Stimulated activated CD8-positive, alpha-beta memory T cell treated with anti-CD3 and anti-CD28 coated beads, Interleukin-12 subunit alpha, Interleukin-12 subunit beta, amount 100 ng/mL, for 24 hours (primary cell): ENCODE data around the gene TPM1.

Source experiments
- DNase-seq: peaks from one replicate; pipeline ENCODE4 v3.0.0-alpha.2; 2020; ENCODE audit errors: extremely low read depth

The TPM1 gene

GRCh38 chr15:63054985-63055384 lies 12.4 kb downstream of the TPM1 start:
- DNase-seq: no peak

GRCh38 chr15:63056829-63057228 lies 14.3 kb downstream of the TPM1 start:
- DNase-seq: no peak

DNA sequence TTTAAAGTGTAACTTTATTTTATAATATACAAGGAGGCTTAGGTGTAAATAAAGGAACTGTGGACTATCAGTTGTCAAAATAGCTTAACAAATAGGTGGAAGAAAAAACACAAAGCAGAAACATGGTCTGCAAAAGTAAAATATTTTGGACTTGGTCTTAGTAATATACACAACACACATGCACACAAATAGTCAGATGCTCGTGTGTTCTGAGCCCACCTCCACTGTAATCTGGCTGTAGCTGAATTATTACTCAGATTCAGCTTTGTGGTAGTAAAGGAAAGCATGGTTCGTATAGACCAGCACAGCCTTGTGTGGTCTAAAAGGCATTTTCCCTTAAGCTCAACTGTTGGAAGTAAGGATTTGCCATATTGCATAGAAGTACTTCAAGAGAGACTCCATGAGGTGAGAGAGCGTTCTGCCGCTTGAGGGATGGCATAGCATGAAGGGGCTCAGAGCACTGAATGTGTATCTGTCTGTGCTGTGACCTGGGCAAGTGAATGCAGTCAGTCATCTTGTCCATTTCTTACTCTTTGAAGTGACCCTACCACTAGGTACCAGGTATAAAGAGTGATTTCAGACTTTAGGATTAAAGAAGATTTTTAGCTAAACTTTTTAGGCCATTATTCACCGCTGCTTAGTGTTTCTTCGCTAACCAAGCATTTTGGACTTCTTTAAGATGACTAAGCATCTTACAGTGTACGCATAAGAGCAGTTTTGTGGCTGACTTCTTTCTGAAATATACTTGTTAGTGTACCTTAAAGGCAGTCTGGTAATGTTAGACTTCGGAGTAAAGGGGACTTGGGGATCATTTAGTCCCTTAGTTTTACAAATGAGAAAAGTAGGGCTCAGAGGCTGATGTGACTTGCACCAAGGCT lies 15.2 kb downstream of the TPM1 start:
- DNase-seq: no peak

- DNase-seq: no peak
Observed at GRCh38 chr15:63059075-63059474, 16.5 kb downstream of the TPM1 start.

GRCh38 chr15:63059573-63060216 lies 17.1 kb downstream of the TPM1 start:
- no peak for DNase-seq

- no peak for DNase-seq
Observed at GRCh38 chr15:63060699-63061098, 18.2 kb downstream of the TPM1 start.

- no peak for DNase-seq
Observed at GRCh38 chr15:63061975-63062374, 19.4 kb downstream of the TPM1 start.

DNA sequence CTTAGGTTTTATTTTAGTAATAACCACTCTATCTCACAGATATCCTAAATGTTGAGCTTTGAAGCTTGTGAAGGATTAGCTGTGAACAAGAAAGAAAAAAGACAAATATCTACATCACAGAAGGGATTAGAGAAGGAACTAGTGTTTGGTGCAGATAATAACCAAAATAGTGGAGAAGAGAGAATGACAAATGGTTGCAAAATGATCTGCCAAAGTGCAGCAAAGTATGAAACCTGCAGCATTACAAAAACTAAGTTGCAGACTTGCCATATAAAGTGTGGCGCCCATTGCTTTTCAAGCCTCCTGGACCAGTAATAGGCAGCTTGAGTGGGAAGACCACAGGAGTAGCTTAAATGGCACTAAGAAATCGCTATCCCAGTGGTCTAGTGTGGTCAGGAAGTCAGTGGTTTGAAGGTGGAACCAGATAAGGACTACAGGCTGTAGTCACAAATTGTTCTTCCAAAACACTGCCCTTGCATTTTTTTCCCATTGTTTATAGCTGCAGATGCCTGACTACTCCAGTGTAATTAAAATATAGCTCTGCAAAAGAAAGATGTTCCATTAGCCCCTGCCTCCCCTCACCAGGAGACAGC lies 20.7 kb downstream of the TPM1 start:
- no peak for DNase-seq

- DNase-seq: no peak
Observed at GRCh38 chr15:63063877-63064409, 21.4 kb downstream of the TPM1 start.

GRCh38 chr15:63065262-63066221 lies 23.0 kb downstream of the TPM1 start:
- no peak for DNase-seq

- no peak for DNase-seq
Observed at GRCh38 chr15:63066272-63066671, 23.7 kb downstream of the TPM1 start.

- no peak for DNase-seq
Observed at GRCh38 chr15:63067306-63067705, 24.8 kb downstream of the TPM1 start.

GRCh38 chr15:63067976-63068743 lies 25.6 kb downstream of the TPM1 start:
- no peak for DNase-seq

GRCh38 chr15:63069616-63070090 lies 27.1 kb downstream of the TPM1 start:
- DNase-seq: no peak

DNA sequence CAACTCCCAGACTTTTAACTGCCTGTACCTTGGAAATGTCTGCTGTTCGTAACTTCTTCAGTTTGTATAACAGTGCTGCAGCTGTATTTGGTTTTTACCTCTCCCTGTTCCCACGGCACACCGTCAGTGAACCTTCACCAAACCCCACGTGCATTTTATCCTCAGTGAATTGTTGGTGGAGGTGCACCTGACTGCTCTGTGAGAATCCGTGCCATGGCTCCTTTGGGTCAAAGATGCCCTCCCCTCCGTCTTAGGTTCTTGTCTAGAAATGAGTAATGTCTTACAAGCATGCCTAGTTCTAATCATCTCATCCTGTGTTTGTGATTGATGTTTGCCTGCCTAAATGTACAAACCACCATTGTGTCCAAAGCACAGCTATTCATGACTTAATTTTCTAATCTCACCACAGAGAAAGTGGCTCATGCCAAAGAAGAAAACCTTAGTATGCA lies 28.2 kb downstream of the TPM1 start:
- no peak for DNase-seq

DNA sequence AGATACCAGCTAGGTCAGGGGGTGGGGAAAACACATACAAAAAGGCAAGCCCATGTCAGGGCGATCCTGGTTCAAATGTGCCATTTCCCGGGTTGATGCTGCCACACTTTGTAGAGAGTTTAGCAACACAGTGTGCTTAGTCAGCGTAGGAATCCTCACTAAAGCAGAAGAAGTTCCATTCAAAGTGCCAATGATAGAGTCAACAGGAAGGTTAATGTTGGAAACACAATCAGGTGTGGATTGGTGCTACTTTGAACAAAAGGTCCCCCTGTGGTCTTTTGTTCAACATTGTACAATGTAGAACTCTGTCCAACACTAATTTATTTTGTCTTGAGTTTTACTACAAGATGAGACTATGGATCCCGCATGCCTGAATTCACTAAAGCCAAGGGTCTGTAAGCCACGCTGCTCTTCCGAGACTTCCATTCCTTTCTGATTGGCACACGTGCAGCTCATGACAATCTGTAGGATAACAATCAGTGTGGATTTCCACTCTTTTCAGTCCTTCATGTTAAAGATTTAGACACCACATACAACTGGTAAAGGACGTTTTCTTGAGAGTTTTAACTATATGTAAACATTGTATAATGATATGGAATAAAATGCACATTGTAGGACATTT lies 28.9 kb downstream of the TPM1 start:
- DNase-seq: no peak

GRCh38 chr15:63072023-63072650 lies 29.6 kb downstream of the TPM1 start:
- DNase-seq: no peak

DNA sequence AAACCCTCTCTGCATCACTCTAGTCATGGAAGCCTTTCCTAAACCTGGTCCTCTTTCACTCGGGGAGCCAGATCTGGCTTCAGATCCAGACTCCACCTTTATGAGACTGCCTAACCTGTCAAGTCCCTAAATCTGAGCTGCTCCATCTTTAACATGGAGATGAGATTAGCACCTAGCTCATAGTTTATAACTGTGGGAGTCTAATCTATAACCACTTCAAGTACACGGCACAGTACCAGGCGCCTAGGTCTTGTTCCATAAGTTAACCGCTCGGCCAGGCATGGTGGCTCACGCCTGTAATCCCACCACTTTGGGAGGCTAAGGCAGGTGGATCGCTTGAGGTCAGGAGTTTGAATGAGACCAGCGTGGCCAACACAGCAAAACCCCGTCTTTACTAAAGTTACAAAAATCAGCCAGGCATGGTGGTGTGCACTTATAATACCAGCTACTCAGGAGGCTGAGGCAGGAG lies 30.3 kb downstream of the TPM1 start:
- no peak for DNase-seq

DNA sequence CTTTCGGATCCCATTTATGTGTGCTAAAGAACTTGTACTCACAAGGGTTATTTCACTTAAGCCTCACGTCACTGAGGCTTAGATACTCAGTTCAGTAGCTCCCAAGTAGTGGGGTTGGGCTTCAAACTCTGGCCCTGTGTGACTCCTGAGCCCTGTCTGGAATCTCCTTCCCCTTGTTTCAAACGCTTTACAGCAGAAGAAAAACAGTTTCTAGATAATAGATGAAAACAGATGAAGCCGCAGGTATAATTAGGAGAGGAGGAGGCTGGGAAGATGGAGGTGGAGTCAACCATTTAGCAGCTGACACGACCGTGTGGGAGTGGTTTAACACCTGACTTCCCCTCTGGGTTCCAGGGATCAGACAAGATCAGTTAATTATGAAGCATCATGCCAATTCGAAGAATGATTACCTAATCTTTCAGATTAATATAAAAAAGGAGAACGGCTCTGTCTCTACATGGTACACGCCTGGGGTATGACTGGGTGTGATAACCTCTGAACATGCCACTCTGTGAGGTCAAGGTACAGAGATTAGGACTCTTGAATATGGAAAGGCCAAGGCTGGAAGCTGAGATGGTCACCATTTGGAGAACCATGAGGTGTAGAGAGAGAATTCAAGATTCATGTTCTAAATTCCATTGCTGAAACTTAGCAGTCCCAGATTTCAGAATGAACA lies 31.1 kb downstream of the TPM1 start:
- no peak for DNase-seq
